Activated T-helper 1 cell treated with anti-CD3 and anti-CD28 coated beads, Interleukin-2, amount 50 U/mL, for 16 hours (primary cell): ENCODE measurements around the gene ALG10.
A peak's percentile ranks its signal among the peaks of the same experiment; 100 is the strongest.
"Not testable (repeated sequence)": the region's sequence is repeated elsewhere in the genome, so short reads cannot be mapped to it uniquely, and the experiment has no call there.

Experiments used
- DNase-seq, 2 donors: peaks; one replicate each; pipeline ENCODE4 v3.0.0-alpha.2; 2020; ENCODE audit warnings: low read depth in 1 of 2, low spot score in 1 of 2

Gene ALG10, protein sequence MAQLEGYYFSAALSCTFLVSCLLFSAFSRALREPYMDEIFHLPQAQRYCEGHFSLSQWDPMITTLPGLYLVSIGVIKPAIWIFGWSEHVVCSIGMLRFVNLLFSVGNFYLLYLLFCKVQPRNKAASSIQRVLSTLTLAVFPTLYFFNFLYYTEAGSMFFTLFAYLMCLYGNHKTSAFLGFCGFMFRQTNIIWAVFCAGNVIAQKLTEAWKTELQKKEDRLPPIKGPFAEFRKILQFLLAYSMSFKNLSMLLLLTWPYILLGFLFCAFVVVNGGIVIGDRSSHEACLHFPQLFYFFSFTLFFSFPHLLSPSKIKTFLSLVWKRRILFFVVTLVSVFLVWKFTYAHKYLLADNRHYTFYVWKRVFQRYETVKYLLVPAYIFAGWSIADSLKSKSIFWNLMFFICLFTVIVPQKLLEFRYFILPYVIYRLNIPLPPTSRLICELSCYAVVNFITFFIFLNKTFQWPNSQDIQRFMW

DNA sequence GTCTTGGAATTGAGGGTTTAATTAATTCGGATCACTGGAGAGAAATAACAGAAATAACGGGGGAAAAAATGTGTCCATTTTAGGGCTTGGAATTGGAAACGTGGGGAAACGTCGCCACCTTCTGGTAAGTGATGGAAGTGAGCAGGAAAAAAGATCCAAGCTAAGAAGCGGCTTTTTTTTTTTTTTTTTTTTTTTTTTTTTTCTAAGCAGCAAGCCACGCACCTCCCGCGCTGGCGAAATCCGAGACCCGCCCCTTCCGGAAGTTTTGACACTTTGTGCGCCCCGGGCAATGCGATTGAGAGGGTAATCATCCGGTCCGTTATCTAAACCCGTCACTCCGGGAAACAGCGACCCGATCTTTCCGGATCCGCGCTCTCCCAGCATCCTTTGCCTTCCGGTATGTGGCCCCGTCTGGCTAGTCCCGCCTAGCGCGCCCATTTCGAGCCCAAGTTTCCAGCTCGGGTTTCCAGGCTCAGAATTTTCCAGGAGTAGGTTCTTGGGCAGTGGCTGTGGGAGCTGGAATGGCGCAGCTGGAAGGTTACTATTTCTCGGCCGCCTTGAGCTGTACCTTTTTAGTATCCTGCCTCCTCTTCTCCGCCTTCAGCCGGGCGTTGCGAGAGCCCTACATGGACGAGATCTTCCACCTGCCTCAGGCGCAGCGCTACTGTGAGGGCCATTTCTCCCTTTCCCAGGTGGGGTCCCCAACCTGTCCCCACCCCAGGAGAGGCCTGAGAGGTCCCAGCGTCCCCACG, at the start of gene ALG10:
Gene ALG10, plus strand, starts transcription at position 418 of the 752 bp plus-strand sequence. Its CDS starts 104 bp downstream, at position 522.
- DNase-seq = peak; percentile 92 to 95

DNA sequence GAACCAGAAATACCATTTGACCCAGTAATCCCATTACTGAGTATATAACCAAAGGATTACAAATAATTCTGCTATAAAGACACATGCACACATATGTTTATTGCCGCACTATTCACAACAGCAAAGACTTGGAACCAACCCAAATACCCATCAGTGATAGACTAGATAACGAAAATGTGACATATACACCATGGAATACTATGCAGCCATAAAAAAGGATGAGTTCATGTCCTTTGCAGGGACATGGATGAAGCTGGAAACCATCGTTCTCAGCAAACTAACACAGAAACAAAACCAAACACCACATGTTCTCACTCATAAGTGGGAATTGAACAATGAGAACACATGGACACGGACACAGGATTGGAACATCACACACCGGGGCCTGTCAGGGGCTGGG, 49.4 kb upstream of the ALG10 start:
- not testable (repeated sequence) for DNase-seq

DNA sequence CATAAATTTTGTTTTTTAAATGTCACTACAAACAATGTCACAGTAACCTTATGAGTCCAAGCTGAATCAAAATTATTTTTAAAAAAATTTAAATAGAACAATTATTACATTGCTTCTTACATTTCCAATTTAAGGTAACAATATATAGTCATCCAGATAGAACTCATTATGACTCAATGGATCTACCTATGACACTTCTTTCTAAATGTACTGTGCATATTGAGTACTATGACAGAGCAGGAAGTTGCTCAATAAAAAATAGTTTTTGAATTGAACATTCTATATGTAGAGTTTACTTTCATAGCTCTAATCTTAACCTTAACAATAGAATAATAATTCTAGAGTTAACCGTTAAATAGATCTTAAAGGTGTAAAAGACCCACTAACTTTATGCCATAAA, 44.4 kb upstream of the ALG10 start:
- no peak for DNase-seq

DNA sequence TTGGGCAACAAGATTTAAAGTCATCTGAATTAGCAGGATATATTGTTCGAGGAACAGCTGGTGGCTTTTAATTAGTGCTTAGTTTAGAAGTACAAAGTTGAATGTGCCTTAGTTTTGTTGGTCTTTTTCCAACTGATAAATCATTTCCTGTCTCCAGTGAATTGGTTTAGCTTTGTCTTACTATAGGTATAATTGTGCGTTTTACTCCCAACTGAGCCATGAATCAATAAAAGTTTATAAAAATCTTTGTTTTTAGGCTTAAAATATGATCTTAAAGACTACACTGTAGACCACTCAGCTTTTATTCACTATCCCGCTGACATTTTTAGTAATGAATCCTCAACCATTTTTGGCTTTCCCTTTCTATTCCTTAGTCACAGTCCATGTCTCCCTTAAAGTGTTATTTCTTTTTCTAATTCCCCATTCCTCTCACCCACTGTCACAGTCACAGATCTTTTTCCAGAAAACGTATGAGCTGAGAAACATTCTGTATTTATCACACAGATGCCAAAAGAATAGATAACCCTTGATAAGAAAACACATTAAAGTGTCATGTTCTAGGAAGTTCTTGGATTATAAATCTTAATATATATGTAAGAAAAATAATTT, 34.0 kb upstream of the ALG10 start:
- no peak for DNase-seq

DNA sequence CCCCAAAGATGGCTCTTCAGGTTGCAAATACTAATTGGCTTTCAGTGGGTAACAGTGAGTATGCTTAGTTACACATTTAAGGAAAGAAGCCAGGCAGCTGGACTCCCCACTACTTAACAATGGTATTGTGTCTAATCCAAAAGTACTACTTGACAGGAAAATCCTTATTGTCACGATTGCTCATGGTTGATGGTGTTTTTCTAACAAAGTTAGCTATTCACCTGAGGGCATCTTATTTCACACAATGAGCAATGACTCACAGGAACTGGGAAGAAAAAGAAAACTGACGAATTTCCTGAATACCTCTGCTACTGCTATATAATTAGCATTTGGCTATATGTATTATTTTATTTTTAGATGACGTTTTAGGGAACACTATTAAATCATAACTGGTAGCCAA, 33.4 kb upstream of the ALG10 start:
- DNase-seq = no peak

DNA sequence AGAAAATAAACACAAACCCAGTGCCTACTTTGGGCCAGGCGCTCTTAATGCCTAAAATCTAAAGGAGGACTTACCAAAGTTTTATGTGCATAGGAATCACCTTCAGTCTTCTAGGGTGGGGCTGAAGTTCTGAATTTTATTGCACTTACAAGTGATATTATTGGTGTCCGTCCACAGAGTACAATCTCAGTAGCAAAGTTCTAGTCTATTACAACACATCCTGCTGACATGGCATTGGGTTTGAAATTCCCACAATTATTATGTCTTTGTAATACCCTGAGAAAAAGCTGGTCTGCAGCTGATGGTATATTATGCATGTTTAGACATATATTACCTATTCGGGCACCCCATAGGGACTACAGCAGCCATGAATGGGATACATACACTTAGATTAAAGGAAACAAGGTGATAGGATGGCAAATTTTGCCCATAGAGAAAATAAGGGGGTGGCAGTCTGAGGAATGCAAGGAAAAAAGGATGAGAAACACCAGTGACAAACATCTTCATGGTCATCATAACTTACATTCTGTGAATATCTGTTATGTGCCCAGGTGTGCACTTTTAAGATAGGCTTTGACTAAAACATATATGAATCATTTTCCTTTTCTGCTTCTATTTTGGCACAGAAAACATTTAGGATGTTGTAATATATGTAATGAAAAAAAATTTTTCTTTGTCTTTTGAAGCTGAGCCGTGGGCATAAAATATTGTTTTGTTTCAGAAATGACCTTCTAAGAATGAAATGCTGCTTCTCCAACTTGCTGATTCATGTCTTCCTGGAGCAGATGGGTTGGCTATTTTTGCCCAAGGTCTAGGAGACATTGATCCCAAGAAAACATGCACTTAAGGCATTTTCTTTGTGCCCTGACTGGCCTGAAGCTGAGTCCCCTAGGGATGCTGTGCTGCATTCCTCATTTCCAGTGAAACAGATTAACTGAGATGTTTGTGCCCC, 27.2 kb upstream of the ALG10 start:
- DNase-seq = no peak

DNA sequence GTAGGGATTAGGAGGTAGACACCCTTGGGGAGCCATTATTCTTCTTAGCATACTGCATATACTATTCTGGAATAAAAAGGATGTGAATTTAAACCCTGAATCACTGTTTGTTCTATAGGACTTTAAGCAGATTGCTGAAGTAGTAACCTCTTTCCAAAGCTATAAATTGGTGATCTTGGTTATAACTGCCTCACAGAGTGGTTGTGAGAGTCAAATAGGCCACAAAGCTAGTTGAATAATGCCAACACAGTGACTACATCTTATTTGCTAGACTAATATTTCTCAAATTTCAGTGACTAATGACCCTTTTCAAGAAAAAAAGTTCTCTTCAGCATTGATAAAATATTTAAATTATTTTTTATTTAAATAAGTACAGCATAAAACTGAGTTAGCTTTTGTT, 13.5 kb upstream of the ALG10 start:
- not testable (repeated sequence) for DNase-seq

DNA sequence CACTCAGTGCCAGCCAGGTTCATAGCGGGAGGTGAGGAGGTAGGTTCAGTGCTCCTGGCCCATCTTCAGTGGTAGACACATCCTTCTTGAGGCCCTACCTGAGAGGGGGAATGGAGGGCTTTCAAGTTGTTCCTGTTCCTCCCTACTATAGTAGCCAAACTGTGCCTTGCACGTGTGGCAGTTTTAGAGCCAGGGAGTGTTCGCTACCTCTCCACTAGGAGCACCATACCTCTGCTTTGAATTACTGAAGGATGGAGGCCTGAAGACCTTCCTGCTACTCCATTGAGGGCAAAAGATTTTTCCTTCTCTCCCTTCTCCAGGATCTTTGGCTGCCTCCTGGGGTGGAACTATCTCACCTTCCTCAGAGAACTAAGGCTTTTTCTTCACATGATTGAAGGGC, 5.9 kb upstream of the ALG10 start:
- DNase-seq = no peak

DNA sequence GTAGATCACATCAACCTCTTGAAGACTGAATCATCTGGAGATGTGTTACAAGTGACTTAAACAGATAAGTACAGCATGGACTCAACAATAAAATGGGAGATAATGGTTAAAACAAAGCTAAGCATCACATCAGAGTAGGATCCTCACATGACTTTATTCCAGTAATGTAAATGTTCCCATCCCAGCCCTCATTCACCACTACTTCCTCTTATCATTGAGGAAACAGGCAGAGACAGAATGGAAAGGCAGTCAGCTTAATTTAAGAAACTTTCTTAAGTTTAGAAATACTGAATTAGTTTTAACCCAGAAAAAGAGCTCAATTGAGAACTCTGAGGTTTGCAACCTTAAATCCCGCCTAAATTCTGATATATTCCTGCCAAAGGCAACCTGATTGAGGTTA, 1.2 kb upstream of the ALG10 start:
- DNase-seq = no peak

DNA sequence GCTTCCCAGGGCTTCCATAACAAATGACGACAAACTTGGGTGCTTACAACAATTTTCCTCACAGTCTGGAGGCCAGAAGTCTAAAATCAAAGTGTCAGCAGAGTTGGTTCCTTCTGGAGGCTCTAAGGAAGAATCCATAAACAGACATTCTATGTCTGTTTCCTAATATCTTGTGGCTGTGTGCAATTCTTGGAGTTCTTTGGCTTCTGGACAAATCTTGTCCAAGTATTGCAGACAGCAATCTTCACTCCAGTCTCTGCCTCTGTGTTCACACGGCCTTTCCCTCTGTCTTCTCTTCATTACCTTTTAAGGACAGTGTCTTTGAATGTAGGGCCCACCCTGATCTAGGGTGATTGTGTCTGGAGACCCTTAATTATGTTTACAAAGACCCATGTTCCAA, 5.4 kb downstream of the ALG10 start:
- DNase-seq = not testable (repeated sequence)

DNA sequence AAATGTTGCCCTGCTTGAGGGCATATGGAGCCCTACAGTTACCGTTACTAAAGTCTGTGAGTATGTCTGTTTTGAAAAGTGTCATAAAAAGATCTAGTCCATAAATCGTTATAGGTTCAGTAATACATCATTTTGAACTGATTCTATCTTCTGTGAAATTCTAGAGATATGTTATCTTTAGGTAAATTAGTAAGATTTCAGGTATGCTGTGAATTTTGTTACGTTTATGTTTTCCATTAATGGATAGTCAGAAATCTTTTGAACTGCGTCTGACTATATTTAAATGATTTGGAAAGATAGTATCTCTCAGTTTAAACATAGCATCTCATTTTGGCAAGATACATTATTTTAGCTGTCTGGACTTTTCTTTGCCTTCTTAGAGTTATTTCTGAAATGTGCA, 8.3 kb downstream of the ALG10 start:
- DNase-seq = no peak

DNA sequence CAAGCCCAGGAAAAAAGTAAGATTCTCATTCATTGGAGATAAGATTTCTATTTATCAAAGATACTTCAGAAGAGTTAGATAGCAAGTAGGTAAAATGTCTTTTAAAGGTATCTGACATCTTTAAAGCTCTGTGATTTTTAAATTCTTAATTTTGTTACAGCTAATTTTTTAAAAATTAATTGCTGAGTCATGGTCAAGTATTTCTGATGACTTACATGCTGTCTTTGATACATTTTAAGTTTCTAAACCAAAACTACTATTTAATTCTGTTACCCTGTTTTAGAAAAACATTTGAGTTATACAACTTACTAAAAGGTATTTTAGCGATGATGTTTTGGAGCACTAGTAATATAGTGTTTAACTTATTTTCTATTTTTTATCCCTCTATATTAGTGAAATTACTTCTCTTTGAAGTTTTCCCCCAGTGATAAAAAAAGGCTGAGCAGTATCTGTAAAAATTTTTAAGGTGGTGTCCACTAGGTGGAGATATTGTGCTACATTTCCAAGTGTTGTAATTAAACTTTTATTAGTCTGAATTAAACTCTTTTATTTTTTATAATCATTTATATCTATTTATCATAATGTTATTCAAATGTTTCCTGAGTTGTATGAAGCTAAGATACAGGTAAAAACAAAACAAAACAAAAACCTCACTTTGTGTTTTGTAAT, 11.5 kb downstream of the ALG10 start:
- DNase-seq = no peak

DNA sequence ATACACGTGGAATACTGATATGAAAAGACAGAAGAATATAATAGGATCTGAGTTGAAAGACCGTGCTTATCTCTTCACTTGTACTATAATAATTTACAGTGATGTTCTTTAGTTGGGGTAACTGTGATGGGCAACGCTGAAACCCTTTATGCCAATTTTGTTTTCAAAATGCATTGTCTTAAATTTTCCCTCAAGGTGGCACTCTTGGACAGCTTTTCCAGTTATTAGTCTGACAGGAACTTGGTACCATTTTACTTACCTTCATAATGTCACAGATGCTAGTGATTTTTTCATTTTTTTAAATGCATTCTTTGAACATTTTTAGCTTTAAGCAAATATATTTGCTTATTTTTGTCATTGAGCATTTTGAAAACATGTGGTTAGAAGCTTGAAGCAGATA, 16.1 kb downstream of the ALG10 start:
- DNase-seq = not testable (repeated sequence)

DNA sequence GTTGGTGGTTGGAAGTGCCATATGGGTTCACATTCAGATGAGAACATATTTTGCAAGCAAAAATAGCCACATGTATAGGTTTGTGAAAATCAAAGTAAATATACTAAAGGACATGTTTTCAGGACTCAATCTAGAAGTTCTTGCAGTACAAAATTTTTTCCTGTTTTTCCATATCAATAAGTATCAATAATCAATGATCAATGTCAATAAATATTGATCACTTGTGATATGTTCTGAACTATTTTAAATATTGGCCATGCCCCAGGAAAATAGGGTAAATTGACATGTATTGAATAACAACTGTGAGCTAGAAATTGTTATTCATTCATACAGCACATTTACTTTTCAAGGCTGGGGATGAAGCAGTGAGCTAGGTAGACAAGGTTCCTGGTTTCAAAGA, 24.3 kb downstream of the ALG10 start:
- DNase-seq = no peak

DNA sequence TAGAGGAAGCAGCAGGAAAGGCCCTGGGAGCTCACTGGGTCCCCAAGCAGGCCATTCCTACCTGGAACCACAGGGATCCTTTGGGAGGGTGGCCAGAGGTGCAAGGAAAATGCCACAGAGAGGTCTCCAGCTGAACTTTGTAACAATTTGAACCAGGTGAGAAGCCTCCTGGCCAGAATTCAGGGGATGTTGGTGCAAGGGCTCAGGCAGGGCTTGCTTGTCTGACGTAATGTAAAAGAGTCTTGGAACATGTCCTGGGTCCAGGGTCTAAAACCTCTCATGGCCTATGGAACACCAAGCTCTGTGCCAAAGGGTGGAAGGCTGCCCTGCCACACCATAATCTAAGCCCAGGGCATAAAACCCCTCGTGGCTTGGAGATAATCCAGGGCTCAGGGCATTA, 25.6 kb downstream of the ALG10 start:
- DNase-seq = not testable (repeated sequence)

DNA sequence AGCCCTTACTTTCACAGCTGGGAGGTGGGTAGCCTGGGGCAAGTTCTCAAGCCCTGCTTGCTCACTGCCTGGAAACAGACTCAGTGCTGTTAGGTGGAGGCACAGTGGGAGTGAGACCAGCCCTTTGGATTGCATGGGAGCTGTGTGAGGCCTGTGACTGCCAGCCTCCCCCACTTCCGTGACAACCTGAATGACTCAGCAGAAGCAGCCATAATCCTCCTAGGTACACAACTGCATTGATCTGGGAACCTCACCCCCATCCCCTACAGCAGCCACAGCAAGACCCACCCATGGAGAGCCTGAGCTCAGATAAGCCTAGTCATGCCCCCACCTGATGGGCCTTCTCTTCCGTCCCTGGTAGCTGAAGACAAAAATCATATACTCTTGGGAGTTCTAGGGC, 26.4 kb downstream of the ALG10 start:
- no peak for DNase-seq

DNA sequence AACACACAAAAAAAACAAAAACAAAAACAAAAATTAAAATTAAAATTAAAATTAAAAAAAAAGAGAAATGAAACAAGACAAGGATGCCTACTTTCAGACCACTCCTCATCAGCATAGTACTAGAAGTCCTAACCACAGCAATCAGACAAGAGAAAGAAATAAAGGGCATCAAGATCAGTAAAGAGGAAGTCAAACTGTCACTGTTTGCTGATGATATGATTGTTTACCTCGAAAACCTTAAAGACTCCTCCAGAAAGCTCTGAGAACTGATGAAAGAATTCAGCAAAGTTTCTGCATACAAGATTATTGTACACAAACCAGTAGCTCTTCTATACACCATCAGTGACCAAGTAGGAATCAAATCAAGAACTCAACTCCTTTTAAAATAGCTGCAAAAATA, 29.2 kb downstream of the ALG10 start:
- DNase-seq = no peak

DNA sequence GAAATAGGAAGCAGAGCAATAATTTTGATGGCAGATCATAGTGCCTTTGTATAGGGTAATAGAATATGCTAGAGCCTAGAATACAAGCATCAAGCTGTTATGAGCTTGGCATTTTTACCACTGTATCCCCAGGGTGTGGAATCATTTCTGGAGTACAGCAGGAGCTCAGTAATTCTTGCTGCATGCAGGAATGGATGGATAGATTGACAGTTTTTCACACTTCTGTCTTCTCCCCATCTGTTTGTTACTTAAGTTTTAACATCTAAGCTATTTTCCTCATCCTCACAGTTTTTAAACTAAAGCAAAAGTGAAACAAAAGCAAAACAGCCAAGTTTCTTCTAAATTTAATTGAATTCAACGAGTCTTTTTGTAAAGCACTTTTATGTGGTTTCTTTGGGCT, 32.6 kb downstream of the ALG10 start:
- DNase-seq = no peak
